Panc1 (cell line): ENCODE data around the gene MUC15. TPM values are rescaled to one million over a fixed set of nuclear protein-coding genes. Genes with fewer than 3 reads are reported as not detected.

Experiments
- ATAC-seq: fragments of 200-7000 bp; cut with Tn5 transposase; 2 replicates; pipeline ENCODE4 v1.9.1; 2020; ENCODE audit warnings: mild to moderate bottlenecking, moderate library complexity
- BruUV-seq: library from RNA; stranded (reverse); fragments of 400-500 nt; replicated peaks from 2 replicates; lab custom pipeline; 2021; lab: Mats Ljungman, UMichigan
- CTCF ChIA-PET: fragments of 300-600 bp; sonication (Branson Sonifier 250); formaldehyde crosslinking; loops from one replicate; lab custom pipeline; 2022; ENCODE audit warnings: antibody characterized with exemption; lab: Charles Lee
- POLR2A ChIA-PET: fragments of 300-600 bp; sonication (Branson Sonifier 250); formaldehyde crosslinking; loops from one replicate; lab custom pipeline; 2022; ENCODE audit warnings: antibody characterized with exemption; lab: Charles Lee
- DNase-seq: peaks from one replicate; pipeline ENCODE4 v3.0.0-alpha.2; 2010; ENCODE audit warnings: low read depth, low spot score
- H3K27ac ChIP-seq: 2 replicates; pipeline ENCODE4 v1.5.1; 2011; ENCODE audit warnings: mild to moderate bottlenecking, low read length, inconsistent platforms
- H3K27me3 ChIP-seq: fragments of 200-500 bp; sonication (Bioruptor generic); 2 replicates; pipeline ENCODE4 v1.6.0; 2014; ENCODE audit warnings: low read length, inconsistent platforms; ENCODE audit not compliant: control insufficient read depth, insufficient read depth
- H3K36me3 ChIP-seq: fragments of 200-500 bp; sonication (Bioruptor generic); 2 replicates; pipeline ENCODE4 v1.5.1; 2014; ENCODE audit warnings: inconsistent platforms, mild to moderate bottlenecking, low read length, moderate library complexity; ENCODE audit not compliant: control insufficient read depth, insufficient read depth
- H3K4me1 ChIP-seq: 2 replicates; pipeline ENCODE4 v1.5.1; 2011; ENCODE audit warnings: inconsistent platforms, mild to moderate bottlenecking, low read length, moderate library complexity; ENCODE audit not compliant: control insufficient read depth, insufficient read depth
- H3K4me3 ChIP-seq, 2 experiments: 2 replicates each; pipeline ENCODE4 v1.5.1; 2011 to 2012; ENCODE audit warnings: low read depth in 2 of 2, low read length in 2 of 2, mild to moderate bottlenecking in 2 of 2, inconsistent platforms in 1 of 2, moderate library complexity in 1 of 2
- H3K9me3 ChIP-seq: fragments of 200-500 bp; sonication (Bioruptor generic); 2 replicates; pipeline ENCODE4 v1.5.1; 2014; ENCODE audit warnings: low read depth, mild to moderate bottlenecking, inconsistent platforms, low read length, moderate library complexity; ENCODE audit not compliant: control insufficient read depth, insufficient read depth
- CTCF ChIP-seq: fragments of 450-650 bp; IDR thresholded peaks from 2 replicates; pipeline ENCODE4 v1.5.1; 2017; ENCODE audit warnings: mild to moderate bottlenecking
- POLR2AphosphoS5 ChIP-seq: IDR thresholded peaks from 2 replicates; pipeline ENCODE4 v1.6.1; 2012; ENCODE audit warnings: mild to moderate bottlenecking, low read depth, low read length, moderate library complexity
- REST ChIP-seq, 2 experiments: IDR thresholded peaks; 2 replicates each; pipeline ENCODE4 v1.6.1; 2011 to 2012; ENCODE audit warnings: low read depth in 2 of 2, control low read depth in 1 of 2, low read length in 1 of 2, mild to moderate bottlenecking in 1 of 2, moderate library complexity in 1 of 2; ENCODE audit not compliant: insufficient read depth in 1 of 2
- SIN3A ChIP-seq: IDR thresholded peaks from 2 replicates; pipeline ENCODE4 v1.6.1; 2012; ENCODE audit warnings: low read depth, mild to moderate bottlenecking, low read length, moderate library complexity, borderline replicate concordance; ENCODE audit not compliant: insufficient read depth
- TCF7L2 ChIP-seq: IDR thresholded peaks from 2 replicates; pipeline ENCODE4 v1.6.1; 2011; ENCODE audit warnings: mild to moderate bottlenecking, low read depth, low read length, inconsistent platforms
- in situ Hi-C: cut with HindIII; loops from 2 replicates; pipeline ENCODE4 v1.10.0; 2016; ENCODE audit warnings: low sequenced_read_pairs, low pct_unique_long_range_greater_than_20kb
- intact Hi-C: fragments of 100-400 bp; cut with micrococcal nuclease; formaldehyde crosslinking; loops from one replicate; pipeline ENCODE4 v1.10.0; 2022; ENCODE audit not compliant: unreplicated experiment
- total RNA-seq: library from RNA; stranded (reverse); gene quantifications from one replicate; pipeline ENCODE4 v1.2.1, GENCODE V29; 2021; ENCODE audit not compliant: unreplicated experiment

Gene MUC15
- total RNA-seq, 1 experiment from 2014 or later = not detected

- CTCF ChIA-PET = no interaction called here
- no peaks in the 10 kb centered on the region for H3K36me3 ChIP-seq
- no peaks in the 10 kb centered on the region for H3K27me3 ChIP-seq
- DNase-seq = no peak
- no peak for TF ChIP-seq POLR2AphosphoS5
- peak; percentile 40; the same call in 1 of the 2 replicates for TF ChIP-seq CTCF
- POLR2A ChIA-PET = no interaction called here
- no peaks in the 10 kb centered on the region for H3K4me1 ChIP-seq
- no peaks in the 10 kb centered on the region for H3K9me3 ChIP-seq
- no TSS peak for BruUV-seq
- no peak for ATAC-seq
- H3K4me3 ChIP-seq = no peak overlapping the region
- no peak overlapping the region for H3K27ac ChIP-seq
- in situ Hi-C loops (no loop called here), intact Hi-C loops (loop anchor here (10.0 kb wide), 1 partner anchor 256 kb away; no protein-coding TSS in a partner anchor)
Observed at GRCh38 chr11:26551186-26551801, 20.8 kb downstream of the MUC15 start.

GRCh38 chr11:26550022-26550421 lies 22.0 kb downstream of the MUC15 start:
- no peaks in the 10 kb centered on the region for H3K36me3 ChIP-seq
- DNase-seq = no peak
- in situ Hi-C loops (no loop called here), intact Hi-C loops (loop anchor here (10.0 kb wide), 1 partner anchor 255 kb away; no protein-coding TSS in a partner anchor)
- CTCF ChIA-PET = no interaction called here
- H3K4me3 ChIP-seq = no peak overlapping the region
- H3K9me3 ChIP-seq = no peaks in the 10 kb centered on the region
- H3K27ac ChIP-seq = no peak overlapping the region
- H3K4me1 ChIP-seq = no peaks in the 10 kb centered on the region
- POLR2A ChIA-PET = no interaction called here
- H3K27me3 ChIP-seq = no peaks in the 10 kb centered on the region
- TF ChIP-seq REST (IDR thresholded peaks at IDR 0.05; ENCODE audit: insufficient read depth in 1 of 2, low read depth in 2 of 2, low read length in 1 of 2) (no peak), POLR2AphosphoS5 (no peak), CTCF (no peak), SIN3A (no peak), TCF7L2 (no peak)
- ATAC-seq = no peak
- no TSS peak for BruUV-seq
